Neural progenitor cell (in vitro differentiated cells): ENCODE results near the gene IL22RA2. TPM values are rescaled to one million over a fixed set of nuclear protein-coding genes. Genes with fewer than 3 reads are reported as not detected.

Experiments
- DNase-seq: peaks from one replicate; pipeline ENCODE4 v3.0.0-alpha.2; 2016; ENCODE audit warnings: low spot score
- H2AFZ ChIP-seq: fragments of 200-600 bp; sonication (generic); replicated peaks from 2 replicates; pipeline ENCODE4 v1.6.1; 2016; ENCODE audit warnings: antibody characterized with exemption
- H3F3A ChIP-seq: fragments of 200-600 bp; sonication (generic); 2 replicates; pipeline ENCODE4 v1.6.1; 2016; ENCODE audit warnings: antibody characterized with exemption, low read depth
- H3K27ac ChIP-seq: fragments of 200-600 bp; sonication (generic); 2 replicates; pipeline ENCODE4 v1.5.1; 2016; ENCODE audit warnings: mild to moderate bottlenecking
- H3K27me3 ChIP-seq: fragments of 200-600 bp; sonication (generic); 2 replicates; pipeline ENCODE4 v1.6.1; 2016; ENCODE audit warnings: mild to moderate bottlenecking, moderate library complexity
- H3K36me3 ChIP-seq: fragments of 200-600 bp; sonication (generic); 2 replicates; pipeline ENCODE4 v1.5.1; 2016
- H3K4me1 ChIP-seq: fragments of 200-600 bp; sonication (generic); 2 replicates; pipeline ENCODE4 v1.6.1; 2016; ENCODE audit warnings: mixed run types
- H3K4me2 ChIP-seq: fragments of 200-600 bp; sonication (generic); 2 replicates; pipeline ENCODE4 v1.6.1; 2016
- H3K4me3 ChIP-seq: fragments of 200-600 bp; sonication (generic); 2 replicates; pipeline ENCODE4 v1.5.1; 2016
- H3K79me2 ChIP-seq: fragments of 200-600 bp; sonication (generic); 2 replicates; pipeline ENCODE4 v1.6.1; 2016; ENCODE audit warnings: low read depth
- H3K9ac ChIP-seq: fragments of 200-600 bp; sonication (generic); 2 replicates; pipeline ENCODE4 v1.6.1; 2016
- H3K9me3 ChIP-seq: fragments of 200-600 bp; sonication (generic); 2 replicates; pipeline ENCODE4 v1.5.1; 2016; ENCODE audit warnings: low read depth
- H4K20me1 ChIP-seq: fragments of 200-600 bp; sonication (generic); 2 replicates; pipeline ENCODE4 v1.6.1; 2016; ENCODE audit warnings: low read depth
- H3K27ac Mint-ChIP-seq: 3 replicates; pipeline ENCODE4 v1.8.0; 2021; ENCODE audit warnings: mixed read lengths
- H3K27me3 Mint-ChIP-seq: 2 replicates; pipeline ENCODE4 v1.8.0; 2022; ENCODE audit warnings: low read depth, mild to moderate bottlenecking, inconsistent platforms, moderate library complexity, mixed read lengths; ENCODE audit not compliant: insufficient read depth
- H3K36me3 Mint-ChIP-seq: 3 replicates; pipeline ENCODE4 v1.8.0; 2021; ENCODE audit warnings: mixed read lengths
- H3K4me1 Mint-ChIP-seq: 3 replicates; pipeline ENCODE4 v1.8.0; 2021; ENCODE audit warnings: mixed read lengths
- H3K4me3 Mint-ChIP-seq: 3 replicates; pipeline ENCODE4 v1.8.0; 2021; ENCODE audit warnings: mild to moderate bottlenecking, moderate library complexity, mixed read lengths
- H3K9me3 Mint-ChIP-seq: 3 replicates; pipeline ENCODE4 v1.8.0; 2020; ENCODE audit warnings: mixed read lengths
- CTCF ChIP-seq: fragments of 200-600 bp; sonication (generic); IDR thresholded peaks from 2 replicates; pipeline ENCODE4 v1.5.1; 2017; ENCODE audit warnings: antibody characterized with exemption, mild to moderate bottlenecking
- EZH2 ChIP-seq: fragments of 200-600 bp; sonication (generic); IDR thresholded peaks from 2 replicates; pipeline ENCODE4 v1.6.1; 2017; ENCODE audit warnings: antibody characterized with exemption, mild to moderate bottlenecking, moderate library complexity
- EZH2phosphoT487 ChIP-seq: fragments of 200-600 bp; sonication (generic); IDR thresholded peaks from 2 replicates; pipeline ENCODE4 v1.6.1; 2017; ENCODE audit warnings: antibody characterized with exemption
- total RNA-seq: library from RNA; depleted of rRNA; stranded (reverse); fragments of >200 nt; gene quantifications from 2 replicates; pipeline ENCODE4 v1.2.3, GENCODE V29; 2015; ENCODE audit warnings: low replicate concordance

IL22RA2 gene
- total RNA-seq, 1 donor from 2014 or later, result not detected

- no peaks in the 10 kb centered on the region for H3K27me3 ChIP-seq
- Mint-ChIP-seq H3K27ac (no peak overlapping the region), H3K9me3 (peaks cover 45% of the 10 kb centered on the region), H3K27me3 (no peaks in the 10 kb centered on the region), H3K36me3 (no peaks in the 10 kb centered on the region), H3K4me3 (no peak overlapping the region), H3K4me1 (no peaks in the 10 kb centered on the region)
- peaks cover 9% of the 10 kb centered on the region for H3K36me3 ChIP-seq
- peak; percentile 59 for DNase-seq
- no peak overlapping the region for H3K9ac ChIP-seq
- no peak overlapping the region for H2AFZ ChIP-seq
- no peak for TF ChIP-seq CTCF
- TF ChIP-seq EZH2, result no peak
- no peak for TF ChIP-seq EZH2phosphoT487
- H4K20me1 ChIP-seq, result no peaks in the 10 kb centered on the region
- no peaks in the 10 kb centered on the region for H3F3A ChIP-seq
- H3K27ac ChIP-seq, result no peak overlapping the region
- peaks cover 36% of the 10 kb centered on the region for H3K9me3 ChIP-seq
- H3K4me2 ChIP-seq, result no peak overlapping the region
- H3K4me1 ChIP-seq, result no peaks in the 10 kb centered on the region
- H3K4me3 ChIP-seq, result no peak overlapping the region
- no peaks in the 10 kb centered on the region for H3K79me2 ChIP-seq
These were observed 15.4 kb upstream of the IL22RA2 start for GRCh38 chr6:137188855-137189254.

- TF ChIP-seq EZH2 (no peak), EZH2phosphoT487 (no peak), CTCF (no peak)
- no peak for DNase-seq
- H3K4me3 Mint-ChIP-seq, result no peak overlapping the region
- H3K27ac ChIP-seq, result no peak overlapping the region
- no peak overlapping the region for H3K4me3 ChIP-seq
- H3F3A ChIP-seq, result no peaks in the 10 kb centered on the region
- H3K27ac Mint-ChIP-seq, result no peak overlapping the region
- no peaks in the 10 kb centered on the region for H3K4me1 ChIP-seq
- no peaks in the 10 kb centered on the region for H3K27me3 ChIP-seq
- peaks cover 62% of the 10 kb centered on the region for H3K9me3 ChIP-seq
- H3K4me2 ChIP-seq, result no peak overlapping the region
- no peaks in the 10 kb centered on the region for H4K20me1 ChIP-seq
- no peaks in the 10 kb centered on the region for H3K27me3 Mint-ChIP-seq
- no peak overlapping the region for H2AFZ ChIP-seq
- peaks cover 55% of the 10 kb centered on the region for H3K9me3 Mint-ChIP-seq
- H3K36me3 ChIP-seq, result peaks cover 9% of the 10 kb centered on the region
- H3K79me2 ChIP-seq, result no peaks in the 10 kb centered on the region
- H3K9ac ChIP-seq, result no peak overlapping the region
- H3K36me3 Mint-ChIP-seq, result no peaks in the 10 kb centered on the region
- H3K4me1 Mint-ChIP-seq, result no peaks in the 10 kb centered on the region
These were observed 11.8 kb upstream of the IL22RA2 start for GRCh38 chr6:137185290-137185689.

GRCh38 chr6:137182654-137183073 lies 9.2 kb upstream of the IL22RA2 start:
- H3K79me2 ChIP-seq, result no peaks in the 10 kb centered on the region
- H3K36me3 ChIP-seq, result no peaks in the 10 kb centered on the region
- no peaks in the 10 kb centered on the region for H3F3A ChIP-seq
- H3K27ac ChIP-seq, result no peak overlapping the region
- Mint-ChIP-seq H3K27ac (no peak overlapping the region), H3K36me3 (no peaks in the 10 kb centered on the region), H3K9me3 (peaks cover 40% of the 10 kb centered on the region), H3K4me3 (no peak overlapping the region), H3K27me3 (peaks cover 2% of the 10 kb centered on the region), H3K4me1 (no peaks in the 10 kb centered on the region)
- no peak overlapping the region for H3K9ac ChIP-seq
- H3K4me1 ChIP-seq, result no peaks in the 10 kb centered on the region
- H3K4me2 ChIP-seq, result no peak overlapping the region
- H3K27me3 ChIP-seq, result no peaks in the 10 kb centered on the region
- no peak overlapping the region for H2AFZ ChIP-seq
- H3K9me3 ChIP-seq, result peaks cover 43% of the 10 kb centered on the region
- TF ChIP-seq CTCF (no peak), EZH2 (no peak), EZH2phosphoT487 (no peak)
- no peak for DNase-seq
- no peaks in the 10 kb centered on the region for H4K20me1 ChIP-seq
- H3K4me3 ChIP-seq, result no peak overlapping the region
